GM20431 (cell line): Measurements from ENCODE around the gene CAPN11.

Experiments used
- in situ Hi-C: fragments of 300-500 bp; cut with MseI, MboI; formaldehyde crosslinking; loops from one replicate; pipeline ENCODE4 v1.15.0; 2020; ENCODE audit warnings: low sequenced_read_pairs; ENCODE audit not compliant: unreplicated experiment

The CAPN11 gene

GRCh38 chr6:44151348-44152108, 7.1 kb upstream of the CAPN11 start:
- in situ Hi-C loops, result loop anchor here (10.0 to 25.0 kb wide), 2 partner anchors 47 to 186 kb away; partner anchors contain the start of gene SPATS1

- in situ Hi-C loops, result loop anchor here (10.0 to 25.0 kb wide), 2 partner anchors 47 to 185 kb away; partner anchors contain the start of gene SPATS1
These were observed 6.5 kb upstream of the CAPN11 start for GRCh38 chr6:44152109-44152461.

- in situ Hi-C loops, result loop anchor here (10.0 to 25.0 kb wide), 2 partner anchors 48 to 185 kb away; partner anchors contain the start of gene SPATS1
These were observed 6.1 kb upstream of the CAPN11 start for GRCh38 chr6:44152533-44152932.

- in situ Hi-C loops, result loop anchor here (10.0 to 25.0 kb wide), 2 partner anchors 49 to 183 kb away; partner anchors contain the start of gene SPATS1
These were observed 4.6 kb upstream of the CAPN11 start for GRCh38 chr6:44154067-44154466.

GRCh38 chr6:44156494-44157151, 2.0 kb upstream of the CAPN11 start:
- in situ Hi-C loops, result loop anchor here (10.0 to 25.0 kb wide), 2 partner anchors 52 to 181 kb away; partner anchors contain the start of gene SPATS1

GRCh38 chr6:44157152-44157521, 1.5 kb upstream of the CAPN11 start:
- in situ Hi-C loops, result loop anchor here (10.0 to 25.0 kb wide), 2 partner anchors 52 to 180 kb away; partner anchors contain the start of gene SPATS1

GRCh38 chr6:44161997-44162338, 3.3 kb downstream of the CAPN11 start:
- in situ Hi-C loops, result loop anchor here (10.0 to 25.0 kb wide), 2 partner anchors 73 to 175 kb away; partner anchors contain the start of gene SPATS1

GRCh38 chr6:44162876-44163625, 4.4 kb downstream of the CAPN11 start:
- in situ Hi-C loops, result loop anchor here (10.0 to 25.0 kb wide), 2 partner anchors 72 to 174 kb away; partner anchors contain the start of gene SPATS1

- in situ Hi-C loops, result loop anchor here (10.0 to 25.0 kb wide), 2 partner anchors 69 to 171 kb away; partner anchors contain the start of gene SPATS1
These were observed 7.5 kb downstream of the CAPN11 start for GRCh38 chr6:44166116-44166515.

- in situ Hi-C loops, result loop anchor here (10.0 to 25.0 kb wide), 2 partner anchors 68 to 171 kb away; partner anchors contain the start of gene SPATS1
These were observed 8.1 kb downstream of the CAPN11 start for GRCh38 chr6:44166591-44167184.

- in situ Hi-C loops, result loop anchor here (10.0 to 25.0 kb wide), 2 partner anchors 67 to 170 kb away; partner anchors contain the start of gene SPATS1
These were observed 8.9 kb downstream of the CAPN11 start for GRCh38 chr6:44167567-44167966.

GRCh38 chr6:44169154-44169553, 10.5 kb downstream of the CAPN11 start:
- in situ Hi-C loops, result loop anchor here (10.0 to 25.0 kb wide), 2 partner anchors 66 to 168 kb away; partner anchors contain the start of gene SPATS1

GRCh38 chr6:44169886-44170570, 11.4 kb downstream of the CAPN11 start:
- in situ Hi-C loops, result loop anchor here (10.0 to 25.0 kb wide), 2 partner anchors 65 to 167 kb away; partner anchors contain the start of gene SPATS1

GRCh38 chr6:44171899-44172546, 13.4 kb downstream of the CAPN11 start:
- in situ Hi-C loops, result loop anchor here (25.0 kb wide), 1 partner anchor 165 kb away; the partner anchor contains the start of gene SPATS1

- in situ Hi-C loops, result loop anchor here (25.0 kb wide), 1 partner anchor 164 kb away; the partner anchor contains the start of gene SPATS1
These were observed 14.3 kb downstream of the CAPN11 start for GRCh38 chr6:44172731-44173500.

- in situ Hi-C loops, result no loop called here
These were observed 17.6 kb downstream of the CAPN11 start for GRCh38 chr6:44176130-44176761.
